Prostate gland (tissue), 2 donors: Measurements from ENCODE around the gene ACOXL. TPM values are rescaled to one million over a fixed set of nuclear protein-coding genes. Genes with fewer than 3 reads are reported as not detected.

ENCODE experiments used
- DNase-seq: peaks from one replicate; pipeline ENCODE4 v3.0.0-alpha.2; 2019; ENCODE audit warnings: low spot score
- H3K27ac ChIP-seq, 2 donors: fragments of 200-600 bp; sonication (generic); 2 replicates each; pipeline ENCODE4 v1.5.1; 2017 to 2019
- H3K27me3 ChIP-seq: fragments of 200-600 bp; sonication (generic); replicated peaks from 2 replicates; pipeline ENCODE4 v1.5.1; 2019; ENCODE audit not compliant: insufficient read depth
- H3K36me3 ChIP-seq, 2 donors: fragments of 200-600 bp; sonication (generic); 1 replicate in 1 of 2; 2 replicates in 1 of 2; pipeline versions ENCODE4 v1.5.1 to v1.8.1; 2017 to 2019
- H3K4me1 ChIP-seq: fragments of 200-600 bp; sonication (generic); replicated peaks from 2 replicates; pipeline ENCODE4 v1.5.1; 2019
- H3K4me3 ChIP-seq, 2 donors: fragments of 200-600 bp; sonication (generic); 2 replicates each; pipeline ENCODE4 v1.5.1; 2017 to 2019
- H3K9me3 ChIP-seq: fragments of 200-600 bp; sonication (generic); 2 replicates; pipeline ENCODE4 v1.5.1; 2017
- CTCF ChIP-seq, 4 experiments: fragments of 200-600 bp in 2 of 4; fragments of 450-650 bp in 2 of 4; sonication (generic) in 2 of 4; IDR thresholded peaks; 1 replicate in 3 of 4; 2 replicates in 1 of 4; pipeline ENCODE4 v1.5.1; 2016 to 2019; ENCODE audit warnings: antibody characterized with exemption in 4 of 4, mild to moderate bottlenecking in 2 of 4, moderate library complexity in 2 of 4
- POLR2A ChIP-seq: fragments of 450-650 bp; IDR thresholded peaks from one replicate; pipeline ENCODE4 v1.6.1; 2016; ENCODE audit warnings: antibody characterized with exemption, mild to moderate bottlenecking
- POLR2AphosphoS5 ChIP-seq: sonication (generic); formaldehyde crosslinking; IDR thresholded peaks from one replicate; pipeline ENCODE4 v1.6.1; 2017; ENCODE audit warnings: antibody characterized with exemption
- WGBS: methylation state at CpG from one replicate; pipeline ENCODE4 v1.1.5; 2018; 5-methylcytosine and 5-hydroxymethylcytosine counted together
- intact Hi-C: fragments of 100-400 bp; cut with DNase I; formaldehyde crosslinking; loops from one replicate; pipeline ENCODE4 v1.14.2; 2022
- total RNA-seq, 2 donors: library from RNA; depleted of rRNA; stranded (reverse); fragments of >200 nt; gene quantifications; one replicate each; pipeline ENCODE4 v1.1.0, GENCODE V29; 2016

ACOXL gene
- total RNA-seq, 2 donors from 2014 or later: 8.0 to 8.3 TPM

- Histone ChIP-seq H3K4me3 (no peak overlapping the region), H3K36me3 (no peaks in the 10 kb centered on the region), H3K27ac (no peak overlapping the region), H3K9me3 (no peaks in the 10 kb centered on the region), H3K4me1 (no peaks in the 10 kb centered on the region), H3K27me3 (no peaks in the 10 kb centered on the region)
- intact Hi-C loops: no loop called here
- no peak for DNase-seq
- 87% methylated on average over 8 of the region's 8 CpGs for WGBS
- TF ChIP-seq POLR2A (no peak), CTCF (IDR thresholded peaks at IDR 0.05) (no peak), POLR2AphosphoS5 (no peak)
Measured at GRCh38 chr2:111054791-111055691, 322.7 kb downstream of the ACOXL start.

GRCh38 chr2:111055735-111056134 lies 323.4 kb downstream of the ACOXL start:
- Histone ChIP-seq H3K4me1 (no peaks in the 10 kb centered on the region), H3K36me3 (no peaks in the 10 kb centered on the region), H3K4me3 (no peak overlapping the region), H3K27me3 (no peaks in the 10 kb centered on the region), H3K27ac (no peak overlapping the region), H3K9me3 (no peaks in the 10 kb centered on the region)
- 55% methylated on average over 2 of the region's 2 CpGs for WGBS
- intact Hi-C loops: no loop called here
- no peak for DNase-seq
- TF ChIP-seq POLR2AphosphoS5 (no peak), POLR2A (no peak), CTCF (IDR thresholded peaks at IDR 0.05) (no peak)

GRCh38 chr2:111057045-111057444 lies 324.7 kb downstream of the ACOXL start:
- Histone ChIP-seq H3K4me1 (no peaks in the 10 kb centered on the region), H3K36me3 (no peaks in the 10 kb centered on the region), H3K27me3 (no peaks in the 10 kb centered on the region), H3K27ac (no peak overlapping the region), H3K9me3 (no peaks in the 10 kb centered on the region), H3K4me3 (no peak overlapping the region)
- intact Hi-C loops: no loop called here
- DNase-seq: no peak
- 83% methylated on average over 5 of the region's 5 CpGs for WGBS
- TF ChIP-seq CTCF (IDR thresholded peaks at IDR 0.05) (no peak), POLR2AphosphoS5 (no peak), POLR2A (no peak)

GRCh38 chr2:111057721-111058120 lies 325.3 kb downstream of the ACOXL start:
- no peak for DNase-seq
- 85% methylated on average over 9 of the region's 9 CpGs for WGBS
- intact Hi-C loops: no loop called here

More at GRCh38 chr2:111057721-111058120, 325.3 kb downstream of the ACOXL start:
- Histone ChIP-seq H3K27ac (no peak overlapping the region), H3K4me1 (no peaks in the 10 kb centered on the region), H3K4me3 (no peak overlapping the region), H3K36me3 (no peaks in the 10 kb centered on the region), H3K9me3 (no peaks in the 10 kb centered on the region), H3K27me3 (no peaks in the 10 kb centered on the region)
- TF ChIP-seq CTCF (IDR thresholded peaks at IDR 0.05): no peak
- no peak for TF ChIP-seq POLR2AphosphoS5
- no peak for TF ChIP-seq POLR2A
